Keratinocyte (primary cell): Measurements from ENCODE around the gene LUZP1. TPM values are rescaled to one million over a fixed set of nuclear protein-coding genes. Genes with fewer than 3 reads are reported as not detected.

Source experiments
- DNase-seq: peaks from one replicate; pipeline ENCODE4 v3.0.0-alpha.2; 2011; ENCODE audit warnings: low read depth, missing footprints, low spot score
- FAIRE-seq: peaks from 2 replicates; lab custom pipeline; 2011; peaks lifted over from hg19 to GRCh38; lab: Jason Lieb, UNC
- H2AFZ ChIP-seq: 2 replicates; pipeline ENCODE4 v1.6.0; 2012; ENCODE audit warnings: low read length, control low read depth, inconsistent platforms; ENCODE audit not compliant: control insufficient read depth
- H3K27ac ChIP-seq: 2 replicates; pipeline ENCODE4 v1.5.1; 2011; ENCODE audit warnings: low read length; ENCODE audit not compliant: control insufficient read depth, insufficient read depth
- H3K27me3 ChIP-seq: 3 replicates; pipeline ENCODE4 v1.6.0; 2011; ENCODE audit warnings: low read length; ENCODE audit not compliant: control insufficient read depth, insufficient read depth; ENCODE audit errors: extremely low read depth
- H3K36me3 ChIP-seq, 2 experiments: 2 replicates in 1 of 2; 3 replicates in 1 of 2; pipeline ENCODE4 v1.5.1; 2011; ENCODE audit warnings: low read length in 2 of 2, mild to moderate bottlenecking in 1 of 2; ENCODE audit not compliant: control insufficient read depth in 2 of 2, insufficient read depth in 2 of 2; ENCODE audit errors: extremely low read depth in 1 of 2
- H3K4me1 ChIP-seq: 3 replicates; pipeline ENCODE4 v1.5.1; 2011; ENCODE audit warnings: low read length; ENCODE audit not compliant: control insufficient read depth, insufficient read depth; ENCODE audit errors: extremely low read depth
- H3K4me2 ChIP-seq: 3 replicates; pipeline ENCODE4 v1.6.0; 2011; ENCODE audit warnings: low read depth, low read length; ENCODE audit not compliant: control insufficient read depth, insufficient read depth; ENCODE audit errors: extremely low read depth
- H3K4me3 ChIP-seq, 3 experiments: fragments of 200-600 bp in 1 of 3; sonication (generic) in 1 of 3; 2 replicates in 2 of 3; 3 replicates in 1 of 3; pipeline ENCODE4 v1.5.1; 2011 to 2016; ENCODE audit warnings: low read length in 3 of 3, mild to moderate bottlenecking in 3 of 3, control low read depth in 2 of 3, inconsistent platforms in 1 of 3, low read depth in 1 of 3, mixed read lengths in 1 of 3, mixed run types in 1 of 3, moderate library complexity in 1 of 3; ENCODE audit not compliant: control insufficient read depth in 2 of 3, insufficient read depth in 2 of 3; ENCODE audit errors: extremely low read depth in 1 of 3
- H3K79me2 ChIP-seq: 2 replicates; pipeline ENCODE4 v1.6.0; 2012; ENCODE audit warnings: low read length; ENCODE audit not compliant: control insufficient read depth, insufficient read depth
- H3K9ac ChIP-seq: 3 replicates; pipeline ENCODE4 v1.6.0; 2011; ENCODE audit warnings: low read length; ENCODE audit not compliant: control insufficient read depth, insufficient read depth; ENCODE audit errors: extremely low read depth
- H3K9me1 ChIP-seq: 3 replicates; pipeline ENCODE4 v1.6.0; 2011; ENCODE audit warnings: low read length; ENCODE audit not compliant: control insufficient read depth, insufficient read depth; ENCODE audit errors: extremely low read depth
- H3K9me3 ChIP-seq: 2 replicates; pipeline ENCODE4 v1.5.1; 2012; ENCODE audit warnings: low read depth, low read length; ENCODE audit not compliant: control insufficient read depth
- H4K20me1 ChIP-seq: 3 replicates; pipeline ENCODE4 v1.6.0; 2011; ENCODE audit warnings: low read length; ENCODE audit not compliant: control insufficient read depth, insufficient read depth; ENCODE audit errors: extremely low read depth
- EZH2 ChIP-seq: IDR thresholded peaks from one replicate; pipeline ENCODE4 v1.6.1; 2012; ENCODE audit warnings: inconsistent platforms, mild to moderate bottlenecking, low read length, moderate library complexity
- dilution Hi-C: fragments of 300-500 bp; cut with MboI; formaldehyde crosslinking; loops from one replicate; pipeline ENCODE4 v1.7.0; 2020; ENCODE audit warnings: low sequenced_read_pairs; ENCODE audit not compliant: extremely low pct_ligation_motif_present
- polyA plus RNA-seq, 5 experiments: library from polyadenylated mRNA; depleted of rRNA in 3 of 5; stranded (reverse) in 3 of 5; stranded (forward) in 1 of 5; unstranded in 1 of 5; fragments of >200 nt; gene quantifications; 1 replicate in 1 of 5; 2 replicates in 3 of 5; 3 replicates in 1 of 5; pipeline versions ENCODE4 v1.2.1 to v1.2.3, GENCODE V29; 2011 to 2012; ENCODE audit warnings: missing spikeins in 2 of 5, low read depth in 1 of 5, low replicate concordance in 1 of 5
- TF ChIP-seq, protein P1 (sequence below), 3 experiments: IDR thresholded peaks in 1 of 3; conservative IDR thresholded peaks in 1 of 3; optimal IDR thresholded peaks in 1 of 3; 2 replicates in 2 of 3; 3 replicates in 1 of 3; pipeline versions ENCODE3 to v1.5.1; 2011; ENCODE audit warnings: low read length in 3 of 3, mild to moderate bottlenecking in 3 of 3, moderate library complexity in 2 of 3, control low read depth in 1 of 3, inconsistent platforms in 1 of 3; ENCODE audit not compliant: insufficient read depth in 2 of 3; ENCODE audit errors: extremely low read depth in 1 of 3

LUZP1 gene
- polyA plus RNA-seq, 1 donor (not counting 4 experiments of a cell fraction or from before 2014, with no cell fraction given) = 52.5 TPM

- Histone ChIP-seq H3K36me3 (peaks cover 13 to 21% of the 10 kb centered on the region in 2 experiments), H4K20me1 (no peaks in the 10 kb centered on the region), H3K4me1 (peaks cover 56% of the 10 kb centered on the region)
Measured at GRCh38 chr1:23103001-23103889, 65.4 kb downstream of the LUZP1 start.

DNA sequence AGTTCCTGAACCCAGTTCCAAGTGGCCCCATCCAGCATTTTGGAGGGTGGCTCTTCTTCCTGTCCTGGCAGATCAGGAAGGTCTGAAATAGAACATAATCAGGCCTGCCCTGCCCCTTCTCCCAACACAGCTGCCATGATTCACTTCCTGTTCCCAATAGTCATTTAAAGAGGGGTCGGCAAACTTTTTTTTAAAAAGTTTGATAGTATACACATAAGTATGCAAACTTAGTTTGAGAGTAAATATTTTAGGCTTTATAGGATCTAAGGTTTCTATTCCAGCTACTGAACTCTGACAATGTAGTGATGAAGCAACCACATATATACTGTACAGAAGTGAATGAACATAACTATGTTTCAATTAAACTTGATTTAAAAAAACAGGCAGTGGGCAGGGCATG lies 66.4 kb downstream of the LUZP1 start:
- Histone ChIP-seq H3K9me3 (no peaks in the 10 kb centered on the region), H3K36me3 (peaks cover 11 to 17% of the 10 kb centered on the region in 2 experiments), H3K4me2 (peak overlapping the region; percentile 86), H2AFZ (no peak overlapping the region), H3K4me1 (peaks cover 56% of the 10 kb centered on the region), H3K79me2 (peaks cover 44% of the 10 kb centered on the region), H3K9me1 (no peaks in the 10 kb centered on the region), H4K20me1 (no peaks in the 10 kb centered on the region), H3K27ac (peak overlapping the region; percentile 89), H3K4me3 (peak overlapping the region in 2 of 3 experiments; percentile 12 to 19), H3K27me3 (no peaks in the 10 kb centered on the region), H3K9ac (peak overlapping the region; percentile 53)
- TF ChIP-seq EZH2 = no peak
- TF ChIP-seq, protein P1, sequence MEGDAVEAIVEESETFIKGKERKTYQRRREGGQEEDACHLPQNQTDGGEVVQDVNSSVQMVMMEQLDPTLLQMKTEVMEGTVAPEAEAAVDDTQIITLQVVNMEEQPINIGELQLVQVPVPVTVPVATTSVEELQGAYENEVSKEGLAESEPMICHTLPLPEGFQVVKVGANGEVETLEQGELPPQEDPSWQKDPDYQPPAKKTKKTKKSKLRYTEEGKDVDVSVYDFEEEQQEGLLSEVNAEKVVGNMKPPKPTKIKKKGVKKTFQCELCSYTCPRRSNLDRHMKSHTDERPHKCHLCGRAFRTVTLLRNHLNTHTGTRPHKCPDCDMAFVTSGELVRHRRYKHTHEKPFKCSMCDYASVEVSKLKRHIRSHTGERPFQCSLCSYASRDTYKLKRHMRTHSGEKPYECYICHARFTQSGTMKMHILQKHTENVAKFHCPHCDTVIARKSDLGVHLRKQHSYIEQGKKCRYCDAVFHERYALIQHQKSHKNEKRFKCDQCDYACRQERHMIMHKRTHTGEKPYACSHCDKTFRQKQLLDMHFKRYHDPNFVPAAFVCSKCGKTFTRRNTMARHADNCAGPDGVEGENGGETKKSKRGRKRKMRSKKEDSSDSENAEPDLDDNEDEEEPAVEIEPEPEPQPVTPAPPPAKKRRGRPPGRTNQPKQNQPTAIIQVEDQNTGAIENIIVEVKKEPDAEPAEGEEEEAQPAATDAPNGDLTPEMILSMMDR (optimal IDR thresholded peaks at IDR 0.05 in 1 of 3, IDR thresholded peaks at IDR 0.05 in 1 of 3, conservative IDR thresholded peaks at IDR 0.05 in 1 of 3; ENCODE audit: extremely low read depth in 1 of 3, insufficient read depth in 2 of 3, low read length in 3 of 3) = no peak
- FAIRE-seq (no peak), DNase-seq (no peak)
- dilution Hi-C loops = no loop called here

More at GRCh38 chr1:23103001-23103889, 65.4 kb downstream of the LUZP1 start:
- no peak for DNase-seq
- Histone ChIP-seq H3K27ac (peak overlapping the region; percentile 89), H3K9ac (peak overlapping the region; percentile 43), H3K9me3 (no peaks in the 10 kb centered on the region), H3K27me3 (no peaks in the 10 kb centered on the region), H3K4me2 (peak overlapping the region; percentile 86), H3K79me2 (peaks cover 41% of the 10 kb centered on the region), H3K9me1 (no peaks in the 10 kb centered on the region), H2AFZ (no peak overlapping the region), H3K4me3 (peak overlapping the region in 2 of 3 experiments; percentile 2 to 11)
- dilution Hi-C loops = no loop called here
- TF ChIP-seq, protein P1 (optimal IDR thresholded peaks at IDR 0.05 in 1 of 3, IDR thresholded peaks at IDR 0.05 in 1 of 3, conservative IDR thresholded peaks at IDR 0.05 in 1 of 3; ENCODE audit: extremely low read depth in 1 of 3, insufficient read depth in 2 of 3, low read length in 3 of 3) = no peak
- no peak for TF ChIP-seq EZH2
- peak; percentile 84 for FAIRE-seq
